ENCODE data around the gene RPL14.

RPL14 gene

GRCh38 chr3:40463579-40463978, 6.4 kb downstream of the RPL14 start:
- no peak for DNase-seq (ENCODE audit: low read depth)

GRCh38 chr3:40464339-40465110, 7.4 kb downstream of the RPL14 start:
- no peak for DNase-seq (ENCODE audit: low read depth)

GRCh38 chr3:40465111-40465407, 7.9 kb downstream of the RPL14 start:
- no peak for DNase-seq (ENCODE audit: low read depth)

GRCh38 chr3:40465456-40465855, 8.3 kb downstream of the RPL14 start:
- no peak for DNase-seq (ENCODE audit: low read depth)

- DNase-seq (ENCODE audit: low read depth), result no peak
Measured at GRCh38 chr3:40468018-40468417, 10.9 kb downstream of the RPL14 start.

- DNase-seq (ENCODE audit: low read depth), result no peak
Measured at GRCh38 chr3:40470701-40471100, 13.6 kb downstream of the RPL14 start.

GRCh38 chr3:40476478-40477470, 19.6 kb downstream of the RPL14 start, which contains the start of gene ZNF619:
Gene ZNF619, plus strand, starts transcription at chr3:40477122. Its CDS starts 858 bp downstream, at chr3:40477980.
- peak; percentile 28 for DNase-seq (ENCODE audit: low read depth)

GRCh38 chr3:40477666-40478065, 20.5 kb downstream of the RPL14 start:
- no peak for DNase-seq (ENCODE audit: low read depth)

GRCh38 chr3:40487172-40487571, 30.0 kb downstream of the RPL14 start:
- no peak for DNase-seq (ENCODE audit: low read depth)

GRCh38 chr3:40490916-40491315, 33.8 kb downstream of the RPL14 start:
- DNase-seq (ENCODE audit: low read depth), result no peak

- no peak for DNase-seq (ENCODE audit: low read depth)
Measured at GRCh38 chr3:40494698-40495097, 37.6 kb downstream of the RPL14 start.

- DNase-seq (ENCODE audit: low read depth), result no peak
Measured at GRCh38 chr3:40497288-40497687, 40.1 kb downstream of the RPL14 start.

GRCh38 chr3:40499952-40500351, 42.8 kb downstream of the RPL14 start:
- no peak for DNase-seq (ENCODE audit: low read depth)

GRCh38 chr3:40502034-40502433, 44.9 kb downstream of the RPL14 start:
- no peak for DNase-seq (ENCODE audit: low read depth)

GRCh38 chr3:40504636-40505430, 47.7 kb downstream of the RPL14 start:
- no peak for DNase-seq (ENCODE audit: low read depth)

GRCh38 chr3:40505599-40506462, 48.7 kb downstream of the RPL14 start, which contains the start of gene ZNF620:
Gene ZNF620, plus strand, starts transcription at chr3:40506039. Its CDS starts 314 bp downstream, at chr3:40506353.
- DNase-seq (ENCODE audit: low read depth), result peak; percentile 37

GRCh38 chr3:40511031-40511718, 54.0 kb downstream of the RPL14 start:
- DNase-seq (ENCODE audit: low read depth), result no peak

GRCh38 chr3:40516201-40516600, 59.1 kb downstream of the RPL14 start:
- DNase-seq (ENCODE audit: low read depth), result no peak

- no peak for DNase-seq (ENCODE audit: low read depth)
Measured at GRCh38 chr3:40518067-40518466, 60.9 kb downstream of the RPL14 start.

All from stimulated activated CD8-positive, alpha-beta memory T cell treated with anti-CD3 and anti-CD28 coated beads, Interleukin-4, amount 100 ng/mL, for 24 hours (primary cell).